ENCODE results near the gene ZNF800. TPM values are rescaled to one million over a fixed set of nuclear protein-coding genes. Genes with fewer than 3 reads are reported as not detected.
A peak's percentile ranks its signal among the peaks of the same experiment; 100 is the strongest.

ZNF800 gene
- total and polyA plus RNA-seq, 3 experiments from 2014 or later = 43.8 to 51.5 (median 43.8) TPM

- Mint-ChIP-seq H3K36me3 (peaks cover 0 to 59% (median 19%) of the 10 kb centered on the region in 3 donors), H3K9me3 (no peaks in the 10 kb centered on the region), H3K27ac (peak overlapping the region in 3 of 8 donors; percentile 29 to 92 (median 71)), H3K4me3 (peak overlapping the region in 6 of 7 donors; percentile 1 to 98 (median 44)), H3K4me1 (peaks cover 66 to 79% (median 79%) of the 10 kb centered on the region in 3 donors), H3K27me3 (peaks cover 0 to 8% of the 10 kb centered on the region in 2 donors)
- Histone ChIP-seq H3K4me1 (ENCODE audit: insufficient read depth, low read length) (peaks cover 49% of the 10 kb centered on the region), H3K9me3 (ENCODE audit: low read length) (no peaks in the 10 kb centered on the region), H3K4me3 (ENCODE audit: low read length) (no peak overlapping the region), H3K27ac (ENCODE audit: low read depth, low read length) (no peak overlapping the region), H3K27me3 (ENCODE audit: insufficient read depth, low read length, poor library complexity, severe bottlenecking) (no peaks in the 10 kb centered on the region), H3K36me3 (ENCODE audit: insufficient read depth, low read length) (peaks cover 8% of the 10 kb centered on the region)
- POLR2A ChIA-PET = no interaction called here
- CTCF ChIA-PET = interaction anchor here (0.8 to 2.3 kb wide), 3 partner anchors 9 to 58 kb away, joined by 3 to 9 read pairs (median 4); no protein-coding TSS in a partner anchor
- DNase-seq = no peak
These were observed 3.2 kb downstream of the ZNF800 start for GRCh38 chr7:127389321-127389720.

DNA sequence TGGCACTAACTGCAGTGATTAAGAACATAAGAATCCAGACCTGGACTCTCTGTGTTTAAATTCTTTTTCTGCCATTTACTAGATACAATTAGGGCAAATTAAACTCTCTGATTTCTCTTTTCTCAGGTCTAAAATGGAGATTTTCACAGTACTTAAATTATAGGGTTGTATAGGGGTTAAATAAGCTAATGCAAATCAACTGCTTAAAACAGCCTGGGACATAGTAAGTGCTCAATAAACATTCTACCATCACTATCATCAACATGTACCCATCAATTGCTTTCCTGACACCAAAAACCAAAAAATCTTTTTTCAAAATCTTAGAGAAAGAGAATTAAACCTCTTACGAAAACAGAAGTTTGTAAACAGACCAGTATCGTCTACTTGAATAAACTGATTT is 4.5 kb downstream of the ZNF800 start:
- peaks cover 47% of the 10 kb centered on the region for H3K4me1 ChIP-seq (ENCODE audit: insufficient read depth, low read length)
- peaks cover 0 to 62% (median 24%) of the 10 kb centered on the region in 3 donors for H3K36me3 Mint-ChIP-seq
- DNase-seq = no peak
- H3K27me3 ChIP-seq (ENCODE audit: insufficient read depth, low read length, poor library complexity, severe bottlenecking) = no peaks in the 10 kb centered on the region
- H3K27me3 Mint-ChIP-seq = peaks cover 0 to 6% of the 10 kb centered on the region in 2 donors
- peak overlapping the region in 6 of 7 donors; percentile 3 to 45 (median 28) for H3K4me3 Mint-ChIP-seq
- peaks cover 65 to 79% (median 78%) of the 10 kb centered on the region in 3 donors for H3K4me1 Mint-ChIP-seq
- no peaks in the 10 kb centered on the region for H3K9me3 ChIP-seq (ENCODE audit: low read length)
- peaks cover 8% of the 10 kb centered on the region for H3K36me3 ChIP-seq (ENCODE audit: insufficient read depth, low read length)
- ChIA-PET POLR2A (no interaction called here), CTCF (interaction anchor here (2.3 kb wide), 1 partner anchor 60 kb away, joined by 9 read pairs; no protein-coding TSS in a partner anchor)
- H3K9me3 Mint-ChIP-seq = no peaks in the 10 kb centered on the region
- peak overlapping the region in 3 of 8 donors; percentile 3 to 69 (median 27) for H3K27ac Mint-ChIP-seq
- no peak overlapping the region for H3K27ac ChIP-seq (ENCODE audit: low read depth, low read length)
- no peak overlapping the region for H3K4me3 ChIP-seq (ENCODE audit: low read length)

DNA sequence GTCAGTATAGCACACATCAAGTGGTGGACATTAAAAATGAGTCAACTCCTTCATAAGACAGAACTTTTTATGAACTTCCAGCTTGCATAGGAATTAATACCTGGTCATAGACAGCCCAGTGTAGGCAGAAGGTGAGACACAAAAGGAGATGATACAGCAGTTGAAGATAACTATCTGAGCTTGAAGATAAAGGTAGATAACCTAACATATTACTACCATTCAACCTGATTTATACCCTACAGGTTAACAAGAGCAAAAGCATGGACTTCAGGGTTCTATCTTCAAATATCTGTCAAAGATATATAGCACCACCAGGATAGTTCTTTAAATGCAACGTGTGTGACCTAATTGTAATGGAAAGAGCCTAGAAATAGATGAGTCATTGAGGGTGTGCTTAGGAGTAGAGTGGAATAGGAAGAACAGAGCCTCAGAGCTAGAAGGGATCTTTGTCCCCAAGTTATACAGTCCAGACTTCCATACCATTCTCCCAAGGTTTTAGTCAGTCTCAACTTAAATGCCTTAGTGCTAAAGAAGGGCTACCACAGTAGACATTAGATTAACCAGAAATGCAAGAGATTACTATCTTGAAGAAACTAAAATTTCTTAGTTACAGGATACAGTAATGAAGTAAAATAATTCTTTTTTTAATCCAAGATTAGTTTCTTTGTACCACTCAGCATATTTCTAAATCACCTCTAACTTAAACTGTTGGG is 9.2 kb downstream of the ZNF800 start:
- Histone ChIP-seq H3K36me3 (ENCODE audit: insufficient read depth, low read length) (peaks cover 5% of the 10 kb centered on the region), H3K4me1 (ENCODE audit: insufficient read depth, low read length) (peaks cover 55% of the 10 kb centered on the region), H3K4me3 (ENCODE audit: low read length) (no peak overlapping the region), H3K27ac (ENCODE audit: low read depth, low read length) (peak overlapping the region; percentile 22), H3K27me3 (ENCODE audit: insufficient read depth, low read length, poor library complexity, severe bottlenecking) (no peaks in the 10 kb centered on the region), H3K9me3 (ENCODE audit: low read length) (no peaks in the 10 kb centered on the region)
- ChIA-PET CTCF (no interaction called here), POLR2A (interaction anchor here (1.4 kb wide), 1 partner anchor 9 kb away, joined by 4 read pairs; the partner anchor contains the start of gene ZNF800)
- H3K27me3 Mint-ChIP-seq = no peaks in the 10 kb centered on the region
- H3K4me3 Mint-ChIP-seq = peak overlapping the region in 6 of 7 donors; percentile 10 to 75 (median 31)
- no peak for DNase-seq
- no peaks in the 10 kb centered on the region for H3K9me3 Mint-ChIP-seq
- peaks cover 72 to 91% (median 88%) of the 10 kb centered on the region in 3 donors for H3K4me1 Mint-ChIP-seq
- peaks cover 0 to 61% (median 13%) of the 10 kb centered on the region in 3 donors for H3K36me3 Mint-ChIP-seq
- H3K27ac Mint-ChIP-seq = peak overlapping the region in 5 of 8 donors; percentile 21 to 45 (median 39)

- H3K36me3 ChIP-seq (ENCODE audit: insufficient read depth, low read length) = no peaks in the 10 kb centered on the region
- H3K27me3 ChIP-seq (ENCODE audit: insufficient read depth, low read length, poor library complexity, severe bottlenecking) = no peaks in the 10 kb centered on the region
- Mint-ChIP-seq H3K36me3 (peaks cover 0 to 61% (median 12%) of the 10 kb centered on the region in 3 donors), H3K4me1 (peaks cover 74 to 91% (median 88%) of the 10 kb centered on the region in 3 donors), H3K27me3 (no peaks in the 10 kb centered on the region), H3K9me3 (no peaks in the 10 kb centered on the region), H3K27ac (peak overlapping the region in 4 of 8 donors; percentile 7 to 86 (median 48)), H3K4me3 (peak overlapping the region in 6 of 7 donors; percentile 1 to 41 (median 20))
- peaks cover 56% of the 10 kb centered on the region for H3K4me1 ChIP-seq (ENCODE audit: insufficient read depth, low read length)
- H3K27ac ChIP-seq (ENCODE audit: low read depth, low read length) = no peak overlapping the region
- no peak for DNase-seq
- no peaks in the 10 kb centered on the region for H3K9me3 ChIP-seq (ENCODE audit: low read length)
- no peak overlapping the region for H3K4me3 ChIP-seq (ENCODE audit: low read length)
- POLR2A ChIA-PET = interaction anchor here (1.4 kb wide), 1 partner anchor 10 kb away, joined by 4 read pairs; the partner anchor contains the start of gene ZNF800
- CTCF ChIA-PET = interaction anchor here (1.0 kb wide), 1 partner anchor 10 kb away, joined by 3 read pairs; the partner anchor contains the start of gene ZNF800
These were observed 10.0 kb downstream of the ZNF800 start for GRCh38 chr7:127382301-127383085.

- Mint-ChIP-seq H3K27ac (peak overlapping the region in 4 of 8 donors; percentile 10 to 81 (median 56)), H3K4me1 (peaks cover 74 to 91% (median 85%) of the 10 kb centered on the region in 3 donors), H3K27me3 (no peaks in the 10 kb centered on the region), H3K9me3 (no peaks in the 10 kb centered on the region), H3K4me3 (peak overlapping the region in 3 of 7 donors; percentile 14 to 49 (median 19)), H3K36me3 (peaks cover 0 to 62% (median 16%) of the 10 kb centered on the region in 3 donors)
- no peaks in the 10 kb centered on the region for H3K36me3 ChIP-seq (ENCODE audit: insufficient read depth, low read length)
- H3K4me3 ChIP-seq (ENCODE audit: low read length) = no peak overlapping the region
- H3K27me3 ChIP-seq (ENCODE audit: insufficient read depth, low read length, poor library complexity, severe bottlenecking) = no peaks in the 10 kb centered on the region
- H3K27ac ChIP-seq (ENCODE audit: low read depth, low read length) = no peak overlapping the region
- H3K4me1 ChIP-seq (ENCODE audit: insufficient read depth, low read length) = peaks cover 50% of the 10 kb centered on the region
- ChIA-PET POLR2A (interaction anchor here (1.1 kb wide), 1 partner anchor 12 kb away, joined by 6 read pairs; the partner anchor contains the start of gene ZNF800), CTCF (interaction anchor here (1.2 to 1.5 kb wide), 3 partner anchors 9 to 33 kb away, joined by 3 to 5 read pairs (median 4); no protein-coding TSS in a partner anchor)
- no peaks in the 10 kb centered on the region for H3K9me3 ChIP-seq (ENCODE audit: low read length)
- DNase-seq = no peak
These were observed 12.0 kb downstream of the ZNF800 start for GRCh38 chr7:127380479-127380878.

- DNase-seq = no peak
- Histone ChIP-seq H3K4me3 (ENCODE audit: low read length) (no peak overlapping the region), H3K36me3 (ENCODE audit: insufficient read depth, low read length) (peaks cover 3% of the 10 kb centered on the region), H3K9me3 (ENCODE audit: low read length) (no peaks in the 10 kb centered on the region), H3K27ac (ENCODE audit: low read depth, low read length) (no peak overlapping the region), H3K27me3 (ENCODE audit: insufficient read depth, low read length, poor library complexity, severe bottlenecking) (no peaks in the 10 kb centered on the region), H3K4me1 (ENCODE audit: insufficient read depth, low read length) (peaks cover 50% of the 10 kb centered on the region)
- peak overlapping the region in 5 of 7 donors; percentile 25 to 46 (median 27) for H3K4me3 Mint-ChIP-seq
- H3K36me3 Mint-ChIP-seq = peaks cover 0 to 58% (median 17%) of the 10 kb centered on the region in 3 donors
- H3K9me3 Mint-ChIP-seq = no peaks in the 10 kb centered on the region
- peaks cover 70 to 86% (median 80%) of the 10 kb centered on the region in 3 donors for H3K4me1 Mint-ChIP-seq
- POLR2A ChIA-PET = no interaction called here
- H3K27me3 Mint-ChIP-seq = no peaks in the 10 kb centered on the region
- CTCF ChIA-PET = interaction anchor here (1.3 to 1.5 kb wide), 2 partner anchors 10 to 32 kb away, joined by 4 to 5 read pairs; no protein-coding TSS in a partner anchor
- peak overlapping the region in 5 of 8 donors; percentile 10 to 84 (median 61) for H3K27ac Mint-ChIP-seq
These were observed 12.9 kb downstream of the ZNF800 start for GRCh38 chr7:127379642-127380041.

DNA sequence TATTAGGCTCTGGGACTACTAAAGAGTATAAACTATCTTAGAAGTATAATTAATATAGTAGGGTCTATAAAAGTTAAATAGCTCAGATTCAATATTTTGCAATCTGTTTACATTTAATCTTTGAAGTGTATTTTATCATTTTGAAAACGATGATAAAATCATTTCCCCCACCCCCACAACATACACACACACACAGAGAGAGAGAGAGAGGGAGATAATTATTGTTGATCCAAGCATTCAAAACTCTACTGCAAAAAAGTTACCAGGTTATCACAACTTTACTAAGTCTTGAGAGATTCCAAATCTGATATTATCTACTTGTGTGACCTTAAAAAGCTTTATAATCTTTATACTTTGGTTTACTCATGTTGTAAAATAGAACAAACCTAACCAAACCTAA is 14.0 kb downstream of the ZNF800 start:
- Histone ChIP-seq H3K9me3 (ENCODE audit: low read length) (no peaks in the 10 kb centered on the region), H3K27me3 (ENCODE audit: insufficient read depth, low read length, poor library complexity, severe bottlenecking) (no peaks in the 10 kb centered on the region), H3K36me3 (ENCODE audit: insufficient read depth, low read length) (peaks cover 12% of the 10 kb centered on the region), H3K27ac (ENCODE audit: low read depth, low read length) (no peak overlapping the region), H3K4me3 (ENCODE audit: low read length) (no peak overlapping the region), H3K4me1 (ENCODE audit: insufficient read depth, low read length) (peaks cover 49% of the 10 kb centered on the region)
- Mint-ChIP-seq H3K27ac (peak overlapping the region in 4 of 8 donors; percentile 10 to 76 (median 42)), H3K9me3 (no peaks in the 10 kb centered on the region), H3K4me1 (peaks cover 70 to 91% (median 80%) of the 10 kb centered on the region in 3 donors), H3K36me3 (peaks cover 3 to 67% (median 20%) of the 10 kb centered on the region in 3 donors), H3K4me3 (peak overlapping the region in 3 of 7 donors; percentile 13 to 53 (median 23)), H3K27me3 (no peaks in the 10 kb centered on the region)
- ChIA-PET POLR2A (interaction anchor here (1.0 kb wide), 1 partner anchor 14 kb away, joined by 3 read pairs; the partner anchor contains the start of gene ZNF800), CTCF (interaction anchor here (2.0 to 2.1 kb wide), 2 partner anchors 31 to 69 kb away, joined by 7 to 8 read pairs; no protein-coding TSS in a partner anchor)
- DNase-seq = no peak
